Sigmoid colon (tissue), 4 donors: ENCODE results near the gene DOLPP1.

Experiments
- CTCF ChIP-seq, 4 experiments: fragments of 450-650 bp in 3 of 4; fragments of 200-600 bp in 1 of 4; IDR thresholded peaks; one replicate each; pipeline ENCODE4 v1.5.1; 2016 to 2019; ENCODE audit warnings: antibody characterized with exemption in 4 of 4, mild to moderate bottlenecking in 3 of 4, moderate library complexity in 2 of 4
- EP300 ChIP-seq, 4 donors: sonication (generic); formaldehyde crosslinking; IDR thresholded peaks; one replicate each; pipeline ENCODE4 v1.6.1; 2017; ENCODE audit warnings: antibody characterized with exemption in 4 of 4
- POLR2A ChIP-seq, 2 donors: fragments of 450-650 bp; IDR thresholded peaks; one replicate each; pipeline ENCODE4 v1.6.1; 2016; ENCODE audit warnings: antibody characterized with exemption in 2 of 2, mild to moderate bottlenecking in 2 of 2, moderate library complexity in 2 of 2
- POLR2AphosphoS5 ChIP-seq, 4 donors: sonication (generic); formaldehyde crosslinking; IDR thresholded peaks; one replicate each; pipeline ENCODE4 v1.6.1; 2017; ENCODE audit warnings: antibody characterized with exemption in 4 of 4

GRCh38 chr9:129118799-129119198 lies 37.9 kb downstream of the DOLPP1 start:
- TF ChIP-seq CTCF (IDR thresholded peaks at IDR 0.05): no peak
- TF ChIP-seq POLR2A (IDR thresholded peaks at IDR 0.05): no peak
- no peak for TF ChIP-seq EP300 (IDR thresholded peaks at IDR 0.05)
- TF ChIP-seq POLR2AphosphoS5 (IDR thresholded peaks at IDR 0.05): no peak
